ENCODE measurements around the gene GNS.

The GNS gene

GRCh38 chr12:64683816-64684543 is 75.2 kb downstream of the GNS start:
- Histone ChIP-seq H3K4me3 (ENCODE audit: insufficient read length, low read depth) (no peak overlapping the region), H3K4me1 (ENCODE audit: insufficient read depth, insufficient read length) (peaks cover 6% of the 10 kb centered on the region), H3K9me3 (ENCODE audit: insufficient read depth, low read length) (no peaks in the 10 kb centered on the region), H3K27me3 (ENCODE audit: insufficient read depth, insufficient read length) (no peaks in the 10 kb centered on the region), H3K9ac (ENCODE audit: insufficient read length, low read depth) (no peak overlapping the region), H3K36me3 (ENCODE audit: insufficient read depth, insufficient read length, low read length) (peaks cover 29% of the 10 kb centered on the region)
- TF ChIP-seq YY1 (IDR thresholded peaks at IDR 0.05; ENCODE audit: insufficient read depth, insufficient read length) (no peak), ZNF274 (IDR thresholded peaks at IDR 0.05; ENCODE audit: low read depth, low read length) (no peak)
- no peak for DNase-seq (ENCODE audit: low read depth, low spot score)

- no peak overlapping the region for H3K9ac ChIP-seq (ENCODE audit: insufficient read length, low read depth)
- DNase-seq (ENCODE audit: low read depth, low spot score), result no peak
These were observed 76.5 kb downstream of the GNS start for GRCh38 chr12:64682572-64683277.

GRCh38 chr12:64681200-64682052 is 77.8 kb downstream of the GNS start:
- TF ChIP-seq SUZ12 (IDR thresholded peaks at IDR 0.05; ENCODE audit: extremely low read depth, insufficient read depth, insufficient read length) (no peak), ZNF274 (IDR thresholded peaks at IDR 0.05; ENCODE audit: low read depth, low read length) (no peak), YY1 (IDR thresholded peaks at IDR 0.05; ENCODE audit: insufficient read depth, insufficient read length) (no peak)
- no peaks in the 10 kb centered on the region for H3K9me3 ChIP-seq (ENCODE audit: insufficient read depth, low read length)
- DNase-seq (ENCODE audit: low read depth, low spot score), result no peak
- no peak overlapping the region for H3K4me3 ChIP-seq (ENCODE audit: insufficient read length, low read depth)
- H3K9ac ChIP-seq (ENCODE audit: insufficient read length, low read depth), result no peak overlapping the region
- H3K36me3 ChIP-seq (ENCODE audit: insufficient read depth, insufficient read length, low read length), result peaks cover 11% of the 10 kb centered on the region
- no peaks in the 10 kb centered on the region for H3K4me1 ChIP-seq (ENCODE audit: insufficient read depth, insufficient read length)
- no peaks in the 10 kb centered on the region for H3K27me3 ChIP-seq (ENCODE audit: insufficient read depth, insufficient read length)

More at GRCh38 chr12:64682572-64683277, 76.5 kb downstream of the GNS start:
- Histone ChIP-seq H3K36me3 (ENCODE audit: insufficient read depth, insufficient read length, low read length) (peaks cover 18% of the 10 kb centered on the region), H3K4me3 (ENCODE audit: insufficient read length, low read depth) (no peak overlapping the region), H3K9me3 (ENCODE audit: insufficient read depth, low read length) (no peaks in the 10 kb centered on the region), H3K4me1 (ENCODE audit: insufficient read depth, insufficient read length) (peaks cover 3% of the 10 kb centered on the region), H3K27me3 (ENCODE audit: insufficient read depth, insufficient read length) (no peaks in the 10 kb centered on the region)
- TF ChIP-seq YY1 (IDR thresholded peaks at IDR 0.05; ENCODE audit: insufficient read depth, insufficient read length), result no peak
- TF ChIP-seq ZNF274 (IDR thresholded peaks at IDR 0.05; ENCODE audit: low read depth, low read length), result no peak

GRCh38 chr12:64680235-64680634 is 79.0 kb downstream of the GNS start:
- no peak for DNase-seq (ENCODE audit: low read depth, low spot score)
- no peak overlapping the region for H3K4me3 ChIP-seq (ENCODE audit: insufficient read length, low read depth)
- no peaks in the 10 kb centered on the region for H3K27me3 ChIP-seq (ENCODE audit: insufficient read depth, insufficient read length)
- no peak overlapping the region for H3K9ac ChIP-seq (ENCODE audit: insufficient read length, low read depth)
- no peak for TF ChIP-seq YY1 (IDR thresholded peaks at IDR 0.05; ENCODE audit: insufficient read depth, insufficient read length)
- TF ChIP-seq SUZ12 (IDR thresholded peaks at IDR 0.05; ENCODE audit: extremely low read depth, insufficient read depth, insufficient read length), result no peak
- no peak for TF ChIP-seq ZNF274 (IDR thresholded peaks at IDR 0.05; ENCODE audit: low read depth, low read length)
- H3K4me1 ChIP-seq (ENCODE audit: insufficient read depth, insufficient read length), result peaks cover 2% of the 10 kb centered on the region
- H3K36me3 ChIP-seq (ENCODE audit: insufficient read depth, insufficient read length, low read length), result peaks cover 2% of the 10 kb centered on the region
- H3K9me3 ChIP-seq (ENCODE audit: insufficient read depth, low read length), result no peaks in the 10 kb centered on the region

GRCh38 chr12:64679487-64680001 is 79.7 kb downstream of the GNS start:
- Histone ChIP-seq H3K4me1 (ENCODE audit: insufficient read depth, insufficient read length) (peaks cover 4% of the 10 kb centered on the region), H3K36me3 (ENCODE audit: insufficient read depth, insufficient read length, low read length) (no peaks in the 10 kb centered on the region), H3K9me3 (ENCODE audit: insufficient read depth, low read length) (no peaks in the 10 kb centered on the region), H3K9ac (ENCODE audit: insufficient read length, low read depth) (no peak overlapping the region), H3K27me3 (ENCODE audit: insufficient read depth, insufficient read length) (no peaks in the 10 kb centered on the region), H3K4me3 (ENCODE audit: insufficient read length, low read depth) (no peak overlapping the region)
- TF ChIP-seq ZNF274 (IDR thresholded peaks at IDR 0.05; ENCODE audit: low read depth, low read length) (no peak), YY1 (IDR thresholded peaks at IDR 0.05; ENCODE audit: insufficient read depth, insufficient read length) (no peak), SUZ12 (IDR thresholded peaks at IDR 0.05; ENCODE audit: extremely low read depth, insufficient read depth, insufficient read length) (no peak)
- DNase-seq (ENCODE audit: low read depth, low spot score), result no peak

- no peaks in the 10 kb centered on the region for H3K9me3 ChIP-seq (ENCODE audit: insufficient read depth, low read length)
- no peak overlapping the region for H3K4me3 ChIP-seq (ENCODE audit: insufficient read length, low read depth)
- peaks cover 7% of the 10 kb centered on the region for H3K4me1 ChIP-seq (ENCODE audit: insufficient read depth, insufficient read length)
- DNase-seq (ENCODE audit: low read depth, low spot score), result no peak
- no peak overlapping the region for H3K9ac ChIP-seq (ENCODE audit: insufficient read length, low read depth)
- no peaks in the 10 kb centered on the region for H3K36me3 ChIP-seq (ENCODE audit: insufficient read depth, insufficient read length, low read length)
- TF ChIP-seq SUZ12 (IDR thresholded peaks at IDR 0.05; ENCODE audit: extremely low read depth, insufficient read depth, insufficient read length) (no peak), ZNF274 (IDR thresholded peaks at IDR 0.05; ENCODE audit: low read depth, low read length) (no peak), YY1 (IDR thresholded peaks at IDR 0.05; ENCODE audit: insufficient read depth, insufficient read length) (no peak)
- H3K27me3 ChIP-seq (ENCODE audit: insufficient read depth, insufficient read length), result no peaks in the 10 kb centered on the region
These were observed 80.4 kb downstream of the GNS start for GRCh38 chr12:64678835-64679234.

Data from NT2/D1 (cell line).